Lower leg skin (tissue), 4 donors: ENCODE results near the gene FFAR3. TPM values are rescaled to one million over a fixed set of nuclear protein-coding genes. Genes with fewer than 3 reads are reported as not detected.

Experiments used
- DNase-seq, 2 donors: peaks; one replicate each; pipeline ENCODE4 v3.0.0-alpha.2; 2019; ENCODE audit warnings: low spot score in 2 of 2
- H3K4me3 ChIP-seq: fragments of 200-600 bp; sonication (generic); 2 replicates; pipeline ENCODE4 v1.5.1; 2017; ENCODE audit warnings: mild to moderate bottlenecking, low read depth; ENCODE audit not compliant: poor library complexity, severe bottlenecking
- POLR2A ChIP-seq, 2 donors: fragments of 450-650 bp; IDR thresholded peaks; one replicate each; pipeline ENCODE4 v1.6.1; 2016 to 2017; ENCODE audit warnings: antibody characterized with exemption in 2 of 2, mild to moderate bottlenecking in 1 of 2, moderate library complexity in 1 of 2
- WGBS, 2 donors: methylation state at CpG; one replicate each; pipeline ENCODE4 v1.1.5; 2018; 5-methylcytosine and 5-hydroxymethylcytosine counted together
- intact Hi-C: fragments of 100-400 bp; cut with DNase I; formaldehyde crosslinking; loops from one replicate; pipeline ENCODE4 v1.15.0; 2023; ENCODE audit warnings: low total_unique reads
- total RNA-seq, 4 donors: library from RNA; depleted of rRNA; stranded (reverse); fragments of >200 nt; gene quantifications; one replicate each; pipeline ENCODE4 v1.1.0, GENCODE V29; 2016
- TF ChIP-seq, protein P1 (sequence below), 3 donors: fragments of 450-650 bp; IDR thresholded peaks; one replicate each; pipeline ENCODE4 v1.5.1; 2016; ENCODE audit warnings: antibody characterized with exemption in 3 of 3, mild to moderate bottlenecking in 3 of 3, moderate library complexity in 2 of 3

FFAR3 gene
- total RNA-seq, 4 donors from 2014 or later, result not detected

DNA sequence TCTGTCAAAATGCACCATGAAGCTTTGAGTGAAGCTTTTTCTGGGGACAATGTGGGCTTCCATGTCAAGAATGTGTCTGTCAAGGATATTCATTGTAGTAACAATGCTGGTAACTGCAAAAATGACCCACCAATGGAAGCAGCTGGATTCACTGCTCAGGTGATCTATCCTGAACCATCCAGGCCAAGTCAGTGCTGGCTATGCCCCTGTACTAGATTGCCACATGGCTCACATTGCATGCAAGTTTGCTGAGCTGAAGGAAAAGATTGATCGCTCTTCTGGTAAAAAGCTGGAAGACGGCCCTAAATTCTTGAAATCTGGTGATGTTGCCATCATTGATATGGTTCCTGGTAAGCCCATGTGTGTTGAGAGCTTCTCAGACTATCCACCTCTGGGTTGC, 25.3 kb downstream of the FFAR3 start:
- TF ChIP-seq, protein P1, sequence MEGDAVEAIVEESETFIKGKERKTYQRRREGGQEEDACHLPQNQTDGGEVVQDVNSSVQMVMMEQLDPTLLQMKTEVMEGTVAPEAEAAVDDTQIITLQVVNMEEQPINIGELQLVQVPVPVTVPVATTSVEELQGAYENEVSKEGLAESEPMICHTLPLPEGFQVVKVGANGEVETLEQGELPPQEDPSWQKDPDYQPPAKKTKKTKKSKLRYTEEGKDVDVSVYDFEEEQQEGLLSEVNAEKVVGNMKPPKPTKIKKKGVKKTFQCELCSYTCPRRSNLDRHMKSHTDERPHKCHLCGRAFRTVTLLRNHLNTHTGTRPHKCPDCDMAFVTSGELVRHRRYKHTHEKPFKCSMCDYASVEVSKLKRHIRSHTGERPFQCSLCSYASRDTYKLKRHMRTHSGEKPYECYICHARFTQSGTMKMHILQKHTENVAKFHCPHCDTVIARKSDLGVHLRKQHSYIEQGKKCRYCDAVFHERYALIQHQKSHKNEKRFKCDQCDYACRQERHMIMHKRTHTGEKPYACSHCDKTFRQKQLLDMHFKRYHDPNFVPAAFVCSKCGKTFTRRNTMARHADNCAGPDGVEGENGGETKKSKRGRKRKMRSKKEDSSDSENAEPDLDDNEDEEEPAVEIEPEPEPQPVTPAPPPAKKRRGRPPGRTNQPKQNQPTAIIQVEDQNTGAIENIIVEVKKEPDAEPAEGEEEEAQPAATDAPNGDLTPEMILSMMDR (IDR thresholded peaks at IDR 0.05), result no peak
- TF ChIP-seq POLR2A (IDR thresholded peaks at IDR 0.05), result no peak
- H3K4me3 ChIP-seq, result no peak overlapping the region
- 56 to 81% methylated on average over 2 of the region's 2 CpGs for WGBS, 2 donors
- peak in 1 of 2 donors; percentile 46 for DNase-seq
- intact Hi-C loops, result no loop called here

GRCh38 chr19:35388277-35389054, 30.2 kb downstream of the FFAR3 start:
- no peak overlapping the region for H3K4me3 ChIP-seq
- TF ChIP-seq, protein P1 (IDR thresholded peaks at IDR 0.05), result no peak
- TF ChIP-seq POLR2A (IDR thresholded peaks at IDR 0.05), result no peak
- 51 to 68% methylated on average over 6 of the region's 6 CpGs for WGBS, 2 donors
- DNase-seq, result peak in 1 of 2 donors; percentile 63
- intact Hi-C loops, result no loop called here

- intact Hi-C loops, result no loop called here
- peak in 1 of 2 donors; percentile 56 for DNase-seq
- WGBS, 2 donors, result 47 to 58% methylated on average over 6 of the region's 6 CpGs
- no peak overlapping the region for H3K4me3 ChIP-seq
- TF ChIP-seq, protein P1 (IDR thresholded peaks at IDR 0.05), result no peak
- no peak for TF ChIP-seq POLR2A (IDR thresholded peaks at IDR 0.05)
These were observed 31.1 kb downstream of the FFAR3 start for GRCh38 chr19:35389192-35389861.

DNA sequence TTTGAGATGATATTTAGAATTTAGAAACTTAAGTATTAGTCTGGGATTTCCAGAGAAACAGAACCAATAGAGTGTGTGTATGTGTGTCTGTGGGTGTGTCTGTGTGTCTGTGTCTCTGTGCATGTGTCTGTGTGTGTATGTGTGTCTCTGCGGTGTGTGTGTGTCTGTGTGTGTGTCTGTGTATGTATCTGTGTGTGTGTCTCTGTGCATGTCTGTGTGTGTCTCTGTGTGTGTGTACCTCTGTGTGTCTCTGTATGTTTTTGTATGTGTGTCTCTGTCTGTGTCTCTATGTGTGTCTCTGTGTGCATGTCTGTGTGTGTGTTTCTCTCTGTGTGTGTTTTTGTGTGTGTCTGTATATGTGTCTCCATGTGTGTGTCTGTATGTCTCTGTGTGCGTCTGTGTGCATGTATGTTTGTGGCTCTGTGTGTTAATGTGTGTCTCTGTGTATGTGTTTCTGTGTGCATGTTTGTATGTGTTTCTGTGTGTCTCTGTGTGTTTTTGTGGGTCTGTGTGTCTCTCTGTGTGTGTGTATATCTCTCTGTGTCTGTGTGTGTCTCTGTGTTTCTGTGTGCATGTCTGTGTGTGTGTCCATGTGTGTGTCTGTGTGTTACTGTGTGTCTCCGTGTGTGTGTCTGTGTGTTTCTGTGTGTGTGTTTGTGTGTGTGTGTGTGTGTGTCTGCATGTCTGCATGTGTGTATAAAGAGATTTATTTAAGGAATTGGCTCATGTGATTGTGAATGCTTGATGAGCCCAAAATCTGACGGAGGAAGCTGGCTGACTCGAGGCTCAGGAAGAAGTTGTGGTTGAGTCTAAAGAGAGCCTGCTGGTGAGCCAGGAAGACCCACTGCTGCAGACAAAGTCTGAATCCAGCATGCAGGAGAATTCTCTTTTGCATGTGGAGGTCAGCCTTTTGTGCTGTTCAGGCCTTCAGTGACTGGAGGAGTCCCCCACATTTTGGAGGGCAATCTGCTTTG, 34.8 kb downstream of the FFAR3 start:
- 58 to 60% methylated on average over 5 of the region's 5 CpGs for WGBS, 2 donors
- intact Hi-C loops, result no loop called here
- H3K4me3 ChIP-seq, result no peak overlapping the region
- TF ChIP-seq, protein P1 (IDR thresholded peaks at IDR 0.05), result no peak
- TF ChIP-seq POLR2A (IDR thresholded peaks at IDR 0.05), result no peak
- peak in 1 of 2 donors; percentile 31 for DNase-seq

DNA sequence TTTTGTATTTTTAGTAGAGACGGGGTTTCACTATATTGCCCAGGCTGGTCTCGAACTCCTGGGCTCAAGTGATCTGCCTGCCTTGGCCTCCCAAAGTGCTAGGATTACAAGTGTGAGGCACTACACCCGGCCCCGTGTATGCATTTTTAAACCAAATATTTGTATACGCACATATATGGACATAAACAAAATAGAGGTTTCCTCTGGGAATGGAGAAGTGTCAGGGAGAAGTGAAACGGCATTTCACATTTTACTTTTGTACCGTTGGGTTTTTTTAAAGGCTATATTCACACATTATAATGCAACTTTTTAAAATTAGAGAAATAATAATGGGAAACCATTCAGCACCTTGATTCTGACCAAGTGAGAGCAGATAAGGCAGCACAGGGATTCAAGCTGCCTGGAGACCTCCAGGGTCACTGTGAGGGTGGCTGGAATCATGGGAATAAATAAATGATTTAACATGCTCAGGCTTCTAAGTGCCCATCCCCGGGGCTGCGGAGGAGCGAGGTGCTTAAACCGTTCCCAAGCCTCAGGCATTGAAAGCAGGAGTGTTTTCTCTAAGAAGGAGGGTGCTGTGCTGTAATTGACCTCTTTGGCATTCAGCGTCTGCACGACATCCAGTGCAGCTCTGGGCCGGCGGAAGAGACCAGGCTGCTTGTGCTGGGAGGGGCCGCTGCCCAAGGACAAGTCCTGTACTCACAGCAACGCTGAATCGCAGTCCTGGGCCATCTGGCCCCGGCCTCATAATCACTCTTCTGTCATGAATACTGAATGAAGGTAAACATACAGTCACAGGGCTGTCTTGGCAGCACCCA, 37.3 kb downstream of the FFAR3 start:
- TF ChIP-seq, protein P1 (IDR thresholded peaks at IDR 0.05), result no peak
- no peak for TF ChIP-seq POLR2A (IDR thresholded peaks at IDR 0.05)
- DNase-seq, result peak in 1 of 2 donors; percentile 61
- intact Hi-C loops, result no loop called here
- WGBS, 2 donors, result 38 to 49% methylated on average over 19 of the region's 19 CpGs
- H3K4me3 ChIP-seq, result no peak overlapping the region
